NCI-H2171 (cell line): Measurements from ENCODE around the gene MAD2L1.

ENCODE experiments used
- DNase-seq: peaks from one replicate; lab custom pipeline; 2025; lab: John Stamatoyannopoulos, UW

Gene MAD2L1

DNA sequence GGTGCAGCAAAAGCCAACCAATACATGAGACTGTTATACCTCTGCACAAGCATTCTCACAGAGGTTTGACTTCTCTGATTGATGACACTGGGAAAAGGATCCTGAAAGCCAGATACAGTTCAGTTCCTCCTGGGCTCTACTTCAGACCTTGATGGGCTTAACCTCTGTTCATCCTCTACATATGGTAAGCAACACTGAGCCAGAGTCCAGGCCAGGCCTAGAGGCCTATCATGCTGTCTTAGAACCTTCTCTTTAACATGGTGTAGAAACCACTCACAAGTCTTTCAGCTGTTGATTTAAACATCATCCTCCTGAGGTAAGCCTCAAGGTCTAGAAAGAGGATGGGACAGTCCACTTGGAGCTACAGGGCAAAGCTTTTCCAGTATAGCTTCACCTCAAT, 9.2 kb downstream of the MAD2L1 start:
- no peak for DNase-seq

DNA sequence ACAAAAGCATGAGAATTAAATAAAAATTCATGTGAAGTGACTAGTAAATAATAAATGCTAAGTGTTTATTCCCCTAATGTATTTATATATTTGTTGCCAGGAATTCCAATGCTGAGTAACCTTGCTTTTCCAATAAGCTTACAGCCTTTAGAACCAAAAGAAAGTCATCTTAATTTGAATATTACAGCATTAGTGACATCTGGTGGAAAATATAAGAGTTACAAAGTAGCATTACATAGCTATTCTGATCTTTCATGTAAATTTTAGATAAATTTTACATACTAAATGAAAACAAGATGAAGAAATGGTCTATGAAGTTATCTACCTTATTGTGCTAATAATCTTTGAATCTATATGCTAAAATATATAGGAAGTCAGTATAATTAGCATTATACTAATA, 10.4 kb downstream of the MAD2L1 start:
- no peak for DNase-seq

GRCh38 chr4:120055795-120056194, 10.9 kb downstream of the MAD2L1 start:
- DNase-seq: no peak

GRCh38 chr4:120055162-120055561, 11.5 kb downstream of the MAD2L1 start:
- DNase-seq: no peak

- DNase-seq: no peak
Measured at GRCh38 chr4:120053911-120054310, 12.7 kb downstream of the MAD2L1 start.

- DNase-seq: no peak
Measured at GRCh38 chr4:120052856-120053255, 13.8 kb downstream of the MAD2L1 start.

DNA sequence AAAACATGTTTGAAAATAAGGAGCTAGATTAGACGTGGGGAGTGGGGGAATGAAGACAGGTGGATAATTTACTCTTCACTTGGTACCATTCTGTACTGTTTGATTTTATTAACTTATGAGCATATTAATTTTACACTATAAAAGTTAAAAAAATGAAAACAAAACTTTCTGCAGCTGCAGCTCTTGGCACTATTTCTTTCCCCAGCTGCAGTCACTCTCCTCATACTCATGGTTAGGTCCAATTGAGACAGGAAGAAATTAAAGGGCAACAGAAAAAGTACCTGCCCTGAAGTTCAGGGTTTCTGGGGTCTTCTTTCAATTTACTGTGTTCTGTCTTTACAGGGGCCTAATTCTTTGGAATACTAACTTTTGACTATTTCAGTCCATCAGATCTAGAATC, 15.4 kb downstream of the MAD2L1 start:
- no peak for DNase-seq

DNA sequence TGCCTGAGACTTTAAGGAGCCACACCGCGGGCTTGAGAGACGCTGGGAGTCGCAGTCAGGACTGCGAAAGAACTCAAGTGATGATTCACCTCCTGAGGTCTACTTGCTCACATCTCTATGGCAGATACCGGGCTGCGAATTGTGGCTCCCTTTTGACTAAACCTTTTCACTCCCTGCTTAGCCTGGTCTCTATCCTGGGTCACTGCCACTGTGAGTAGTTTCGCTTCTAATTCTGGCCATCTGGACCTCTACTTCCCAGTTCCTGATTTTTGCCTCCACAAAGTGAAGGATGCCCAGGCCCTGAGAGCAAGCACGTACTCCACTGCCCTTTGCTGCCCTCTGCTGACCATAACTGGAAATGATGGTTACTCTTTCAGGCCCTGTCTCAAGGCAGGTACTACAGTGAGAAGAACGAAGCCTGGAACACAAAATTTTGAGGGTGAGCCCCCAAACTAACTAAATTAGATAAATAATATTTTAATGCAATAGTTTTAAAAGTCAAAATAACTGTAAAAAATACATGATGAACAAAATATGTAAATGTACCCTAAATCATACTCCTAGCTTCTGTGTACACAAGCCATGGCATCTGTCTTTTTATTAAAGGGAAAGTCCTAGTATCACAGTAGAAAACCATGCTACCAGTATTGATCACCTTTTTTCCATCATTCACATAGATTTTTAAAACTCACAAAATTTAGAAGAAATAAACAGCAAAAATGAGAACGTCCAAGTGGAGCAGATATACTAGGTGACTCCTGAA, 16.7 kb downstream of the MAD2L1 start:
- no peak for DNase-seq

GRCh38 chr4:120043828-120044227, 22.8 kb downstream of the MAD2L1 start:
- no peak for DNase-seq

DNA sequence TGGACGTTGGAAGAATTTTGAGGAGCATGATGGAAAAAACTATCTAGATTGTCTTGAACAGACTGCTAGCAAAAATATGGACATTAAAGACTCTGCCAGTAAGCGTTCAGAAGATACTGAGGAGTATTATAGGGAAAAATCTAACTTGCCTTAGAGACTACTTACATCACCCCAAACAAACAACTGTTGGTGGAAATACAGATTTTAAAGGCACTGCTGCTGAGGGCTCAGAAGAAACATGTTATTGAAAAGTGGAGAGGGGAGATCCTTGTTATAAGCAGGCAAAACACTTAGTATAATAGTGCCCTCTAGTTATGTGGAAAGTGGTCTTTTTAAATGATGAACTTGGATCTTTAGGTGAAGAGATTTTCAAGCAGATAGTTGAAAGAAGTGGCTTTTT, 29.2 kb downstream of the MAD2L1 start:
- no peak for DNase-seq

DNA sequence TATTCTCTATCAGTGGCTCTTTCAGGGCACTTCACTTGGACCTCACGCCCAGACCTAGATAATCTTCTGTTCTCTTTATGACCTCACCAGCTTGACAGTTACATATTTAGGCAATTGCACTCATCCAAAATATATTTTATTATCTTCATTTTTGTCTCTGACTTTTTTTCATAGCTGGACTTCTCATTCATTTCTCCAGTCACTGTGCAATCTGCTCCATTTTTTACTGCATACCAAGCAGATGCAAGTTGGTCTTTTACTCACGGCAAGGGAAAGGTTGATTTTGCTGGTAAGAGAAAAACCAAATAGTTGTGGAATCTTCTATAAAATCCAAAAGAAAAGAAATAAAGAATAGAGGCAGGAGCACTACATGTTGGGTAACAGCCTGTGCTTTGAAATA, 31.7 kb downstream of the MAD2L1 start:
- no peak for DNase-seq

DNA sequence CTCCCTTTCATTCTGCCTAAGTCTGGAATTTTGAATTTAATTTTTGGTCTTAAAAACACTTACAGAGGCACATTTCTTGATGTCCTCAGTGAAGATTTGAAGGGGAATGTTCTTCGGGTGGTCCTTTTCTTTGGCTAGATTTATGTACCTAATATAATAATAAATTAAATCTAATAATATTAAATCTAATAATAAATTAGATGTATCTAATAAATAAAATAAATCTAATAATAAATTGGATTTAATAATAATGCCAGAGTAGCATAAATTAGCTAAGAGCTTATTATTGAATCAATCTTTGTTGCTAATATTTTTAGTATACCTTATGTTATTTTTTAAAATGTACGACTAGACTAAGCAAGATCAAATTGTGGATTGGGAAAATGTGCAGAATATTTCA, 39.8 kb downstream of the MAD2L1 start:
- DNase-seq: no peak

GRCh38 chr4:120025516-120025915, 41.1 kb downstream of the MAD2L1 start:
- DNase-seq: no peak

DNA sequence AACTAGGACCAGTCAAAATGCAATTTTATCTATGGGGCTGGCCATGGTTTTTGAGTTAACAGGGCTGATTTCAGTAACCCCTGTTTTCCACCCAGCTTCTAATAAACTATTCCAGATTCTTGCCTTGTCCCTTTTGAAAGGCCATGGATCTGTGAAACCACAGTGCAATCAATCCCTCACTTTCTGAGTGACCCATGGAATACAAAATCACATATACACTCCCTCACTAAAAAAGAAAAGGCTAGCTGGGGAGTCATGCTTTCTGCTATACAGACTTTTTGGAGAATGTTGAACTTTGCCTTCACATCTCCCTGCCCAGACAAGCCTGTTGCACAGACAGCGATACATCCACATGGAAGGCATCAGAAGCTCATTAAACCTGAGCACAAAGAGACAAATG, 47.9 kb downstream of the MAD2L1 start:
- no peak for DNase-seq

DNA sequence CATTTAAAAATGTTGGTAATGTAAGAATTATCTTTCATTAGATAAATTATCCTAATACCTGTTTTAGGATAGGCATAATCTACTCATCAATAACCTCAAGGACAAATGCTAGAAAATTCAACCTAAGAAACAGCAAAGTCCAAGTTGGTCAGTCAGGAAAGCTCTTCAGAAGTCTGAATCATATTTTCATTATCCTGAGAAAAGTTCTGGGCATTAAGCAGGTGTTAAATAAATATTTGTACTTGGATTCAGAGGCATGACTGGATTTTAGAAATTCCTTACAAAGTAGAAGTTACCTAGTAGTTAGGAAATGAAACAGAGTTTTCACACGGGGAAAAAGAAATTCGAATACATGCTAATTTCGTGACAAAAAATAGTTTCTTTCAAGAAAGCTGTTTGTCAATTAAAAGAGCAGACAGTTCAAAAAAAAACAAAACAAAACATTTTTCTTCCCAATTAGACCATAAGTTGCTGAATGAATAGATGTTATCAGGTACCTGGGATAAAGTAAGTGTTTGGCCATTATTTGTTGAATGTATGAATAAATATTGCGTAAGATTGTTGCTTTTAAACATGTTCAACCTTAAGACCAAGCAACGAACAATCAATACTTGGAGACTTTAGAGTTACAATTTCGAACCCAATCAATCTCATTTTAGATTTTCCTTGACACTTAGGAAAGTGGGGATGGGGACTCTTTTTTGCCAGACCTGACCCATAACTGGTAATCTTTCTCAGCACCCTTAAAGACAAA, 48.5 kb downstream of the MAD2L1 start:
- DNase-seq: no peak

DNA sequence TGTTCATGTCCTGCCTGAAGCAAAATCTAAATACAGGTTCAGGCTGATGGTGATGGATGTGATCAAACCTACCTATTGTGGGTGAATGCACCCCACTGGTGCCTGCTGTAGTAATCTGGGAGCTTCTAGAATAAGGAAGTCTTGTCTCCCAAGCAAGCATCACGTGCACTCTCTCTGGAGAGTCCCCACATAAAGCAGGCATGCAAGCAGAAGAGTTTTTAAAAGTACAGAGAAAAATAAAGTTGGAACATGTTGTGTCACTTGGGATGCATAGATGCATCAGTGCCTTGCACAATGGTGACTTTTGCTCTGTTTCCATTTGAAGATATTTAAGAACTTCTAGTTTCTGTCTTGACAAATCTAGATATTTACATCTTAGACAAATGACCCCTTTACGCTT, 54.9 kb downstream of the MAD2L1 start:
- DNase-seq: no peak

DNA sequence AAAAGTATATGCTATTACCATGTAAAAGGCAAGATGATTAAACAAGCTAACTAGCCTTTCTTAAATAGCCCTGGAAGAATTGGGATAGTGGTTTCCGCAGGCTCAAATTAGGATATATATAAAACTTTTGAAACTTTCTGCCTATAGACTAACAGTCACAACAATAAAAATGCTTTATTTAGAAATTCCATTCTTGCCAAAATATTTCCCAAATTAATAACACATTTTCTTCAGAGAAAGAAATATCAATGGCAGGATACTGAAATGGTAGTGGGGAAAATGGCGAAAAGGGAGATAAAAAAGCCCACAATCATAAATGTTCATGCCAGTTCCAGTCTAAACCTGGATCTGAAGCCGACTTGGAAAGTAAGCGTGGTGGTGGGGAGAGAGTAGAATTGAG, 56.0 kb downstream of the MAD2L1 start:
- DNase-seq: no peak

GRCh38 chr4:120009731-120010130, 56.9 kb downstream of the MAD2L1 start:
- no peak for DNase-seq

- no peak for DNase-seq
Measured at GRCh38 chr4:120008957-120009356, 57.7 kb downstream of the MAD2L1 start.

DNA sequence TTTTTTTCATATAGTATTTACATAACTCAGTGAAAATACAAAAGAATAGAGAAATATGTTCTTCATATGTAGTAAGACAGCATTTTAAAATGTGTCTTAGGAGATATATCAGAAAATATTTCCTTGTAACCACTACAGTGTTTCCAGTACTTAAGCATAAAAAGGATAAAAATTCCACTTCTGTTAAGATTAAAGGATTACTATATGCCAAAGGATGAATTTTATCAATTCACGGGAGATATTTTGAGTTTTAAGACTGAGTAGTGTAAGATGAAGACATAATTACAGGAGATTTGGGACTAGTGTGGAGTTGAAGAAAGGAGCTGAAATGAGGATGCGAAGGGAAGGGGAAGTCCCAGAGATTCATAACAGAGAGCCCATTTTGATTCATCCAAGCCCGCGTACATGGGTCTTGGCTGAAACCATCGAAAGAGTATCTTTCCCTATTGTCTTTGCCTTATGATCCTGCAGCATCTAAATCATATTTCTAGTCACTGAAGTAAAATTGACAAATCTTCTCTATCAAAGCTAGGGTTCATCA, 58.7 kb downstream of the MAD2L1 start:
- no peak for DNase-seq

DNA sequence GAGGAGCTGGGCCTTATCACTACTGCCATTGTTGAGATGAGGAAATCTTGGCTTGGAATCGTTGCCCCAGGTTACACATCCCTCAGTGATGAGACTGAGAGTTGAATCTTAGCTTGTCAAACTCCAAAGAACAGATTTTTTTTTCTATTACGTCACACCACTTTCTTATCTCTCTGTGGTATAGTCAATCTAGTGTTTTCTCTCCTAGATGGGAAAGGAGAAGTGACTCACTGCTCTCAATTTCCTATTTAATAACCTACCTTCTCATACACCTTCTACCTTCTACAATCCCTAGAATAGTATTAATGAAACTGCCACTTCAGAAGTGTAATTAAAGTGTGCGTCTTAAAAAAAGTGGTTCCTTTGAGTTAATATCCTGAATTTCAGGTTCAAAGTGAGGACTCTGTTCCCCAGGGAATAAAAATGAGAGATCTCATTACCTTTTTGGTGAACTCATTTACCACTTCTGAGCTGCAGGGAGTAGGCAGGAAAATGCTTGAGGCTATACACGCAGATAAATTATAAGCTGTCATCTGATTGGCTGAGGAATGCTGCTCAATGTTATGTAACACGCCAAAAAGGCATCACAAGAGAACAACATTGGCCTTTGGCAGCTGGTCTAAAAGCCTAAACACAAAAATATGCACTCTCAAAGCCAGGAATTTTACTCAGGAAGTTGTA, 59.3 kb downstream of the MAD2L1 start:
- DNase-seq: no peak
